HG03378 (cell line): ENCODE measurements around the gene PCSK6.
"Not testable (repeated sequence)": the region's sequence is repeated elsewhere in the genome, so short reads cannot be mapped to it uniquely, and the experiment has no call there.

Experiments
- ATAC-seq: cut with Tn5 transposase; IDR thresholded peaks from one replicate; pipeline ENCODE4 v1.9.1; 2021; ENCODE audit warnings: mild to moderate bottlenecking, moderate library complexity; ENCODE audit not compliant: unreplicated experiment

PCSK6 gene

GRCh38 chr15:101407439-101407838 lies 82.1 kb downstream of the PCSK6 start:
- peak; percentile 100 for ATAC-seq

DNA sequence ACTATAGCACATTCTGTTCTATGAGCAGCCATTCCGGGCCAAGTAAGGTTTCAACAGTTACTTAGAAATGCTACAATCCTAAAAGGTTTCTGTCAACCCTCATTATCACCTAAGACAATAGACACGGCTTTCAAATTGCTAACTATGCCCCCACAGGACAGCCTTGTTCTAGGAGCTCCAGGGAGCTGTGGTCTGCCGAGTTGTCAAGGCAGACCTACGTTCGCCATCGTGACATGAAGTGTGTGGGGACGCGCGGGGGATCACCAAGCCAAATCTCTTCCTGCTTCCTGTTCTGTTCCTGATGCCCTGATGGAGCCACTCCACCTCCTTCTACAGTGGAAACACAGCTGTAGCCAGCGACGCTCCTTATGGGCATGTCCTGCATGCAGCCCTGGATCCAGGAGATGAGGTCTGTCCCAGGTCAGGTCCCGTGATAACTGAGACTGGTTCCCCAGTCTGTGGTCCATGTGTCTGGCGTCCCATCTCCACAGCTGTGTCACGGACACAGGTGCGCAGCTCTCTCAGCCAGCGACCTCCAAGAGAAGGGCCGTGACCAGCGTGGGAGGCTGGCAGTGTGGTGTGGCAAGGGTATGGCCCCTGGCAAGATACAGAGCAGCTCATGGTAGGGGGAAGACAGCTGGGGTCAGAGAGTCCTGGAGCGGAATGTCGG lies 82.8 kb downstream of the PCSK6 start:
- ATAC-seq: no peak

- ATAC-seq: no peak
Measured at GRCh38 chr15:101406036-101406435, 83.5 kb downstream of the PCSK6 start.

- ATAC-seq: no peak
Measured at GRCh38 chr15:101404245-101404644, 85.3 kb downstream of the PCSK6 start.

GRCh38 chr15:101402883-101403282 lies 86.6 kb downstream of the PCSK6 start:
- not testable (repeated sequence) for ATAC-seq

DNA sequence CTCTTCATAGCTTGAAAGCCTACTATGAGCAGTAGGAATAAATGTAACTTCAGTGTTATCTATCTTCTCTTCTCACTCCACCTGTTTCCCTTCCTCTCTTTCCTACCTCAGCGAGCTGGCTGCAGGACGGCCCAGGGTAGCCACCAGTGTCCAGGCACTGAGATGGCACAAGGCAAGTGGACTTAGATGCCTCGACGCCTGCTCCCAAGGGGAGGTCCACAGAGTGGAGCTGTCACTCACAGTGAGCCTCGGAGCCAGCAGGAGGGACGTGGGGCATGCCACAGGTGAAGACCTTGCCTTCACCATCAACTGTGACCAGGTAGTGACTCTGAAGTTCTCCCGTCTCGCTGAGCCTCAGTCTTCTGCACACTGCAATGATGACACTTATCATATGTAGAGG lies 88.2 kb downstream of the PCSK6 start:
- ATAC-seq: no peak

GRCh38 chr15:101399431-101399830 lies 90.1 kb downstream of the PCSK6 start:
- no peak for ATAC-seq

- no peak for ATAC-seq
Measured at GRCh38 chr15:101398247-101398646, 91.3 kb downstream of the PCSK6 start.

DNA sequence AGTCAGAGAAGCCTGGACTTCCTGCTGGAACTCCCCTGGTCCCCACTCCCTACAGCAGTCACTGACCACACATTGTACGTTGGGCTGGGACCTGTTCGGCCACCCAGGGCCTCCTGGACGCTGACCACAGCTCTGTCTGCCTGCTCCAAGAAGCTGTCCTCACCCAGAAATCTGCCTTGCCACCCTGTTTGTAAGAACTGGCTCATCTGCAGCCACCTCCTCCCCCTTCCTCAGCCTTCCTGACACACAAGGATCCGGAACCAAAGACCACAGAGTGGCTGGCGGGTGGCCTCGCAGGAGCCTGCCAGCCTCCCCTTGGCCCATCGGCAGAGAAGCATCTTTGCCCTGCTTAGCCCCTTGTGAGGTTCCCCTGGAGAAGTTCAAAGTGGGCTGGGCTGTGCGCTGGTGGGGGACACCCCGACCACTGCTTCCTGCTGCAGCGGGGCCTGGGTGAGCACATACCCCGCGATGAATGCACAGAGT lies 91.9 kb downstream of the PCSK6 start:
- ATAC-seq: no peak

GRCh38 chr15:101396484-101397261 lies 92.8 kb downstream of the PCSK6 start:
- ATAC-seq: no peak

GRCh38 chr15:101394654-101395053 lies 94.9 kb downstream of the PCSK6 start:
- ATAC-seq: no peak

DNA sequence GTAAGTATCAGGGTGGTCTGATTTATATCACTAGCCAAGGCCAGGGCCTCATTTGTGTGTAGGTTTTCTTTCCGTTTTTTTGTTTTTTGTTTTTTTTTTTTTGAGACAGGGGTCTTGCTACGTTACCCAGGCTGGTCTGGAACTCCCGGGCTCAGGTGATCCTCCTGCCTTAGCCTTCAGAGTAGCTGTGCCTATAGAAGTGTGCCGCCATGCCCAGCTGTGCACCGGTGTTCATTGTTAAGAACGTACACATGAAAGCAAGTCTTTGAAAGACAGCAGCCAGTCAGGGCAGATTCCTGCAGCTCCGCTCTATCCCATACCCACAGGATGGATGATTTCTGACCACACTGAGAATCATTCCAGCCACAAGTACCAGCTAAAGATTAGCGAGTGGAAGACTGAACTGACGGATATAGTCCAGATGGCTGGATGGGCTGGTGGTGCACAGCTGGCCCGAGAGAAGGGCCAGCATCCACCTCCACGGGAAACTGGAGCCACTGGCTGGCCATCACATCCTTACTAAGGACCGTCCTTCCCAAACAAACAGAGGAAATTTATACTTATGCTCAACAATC lies 95.4 kb downstream of the PCSK6 start:
- ATAC-seq: no peak

DNA sequence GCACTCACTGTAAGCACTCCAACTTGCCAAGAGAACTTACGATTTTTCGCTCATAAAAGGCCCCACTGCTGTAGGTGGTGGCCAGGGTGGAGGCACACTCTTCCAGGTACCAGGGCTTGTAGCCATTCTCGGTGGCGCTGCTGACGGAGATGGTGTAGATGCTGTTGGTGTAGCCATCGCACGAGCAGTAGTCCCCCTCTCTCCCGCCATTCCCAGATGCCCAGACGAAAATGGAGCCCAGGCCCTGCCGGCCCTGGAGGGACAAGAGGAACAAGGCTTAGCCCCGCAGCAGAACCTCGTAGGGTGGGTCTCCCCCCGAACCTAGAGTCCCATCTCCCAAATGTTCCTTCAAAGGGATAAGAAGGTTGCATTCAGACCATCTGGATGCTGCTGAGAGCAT lies 96.3 kb downstream of the PCSK6 start:
- ATAC-seq: no peak

DNA sequence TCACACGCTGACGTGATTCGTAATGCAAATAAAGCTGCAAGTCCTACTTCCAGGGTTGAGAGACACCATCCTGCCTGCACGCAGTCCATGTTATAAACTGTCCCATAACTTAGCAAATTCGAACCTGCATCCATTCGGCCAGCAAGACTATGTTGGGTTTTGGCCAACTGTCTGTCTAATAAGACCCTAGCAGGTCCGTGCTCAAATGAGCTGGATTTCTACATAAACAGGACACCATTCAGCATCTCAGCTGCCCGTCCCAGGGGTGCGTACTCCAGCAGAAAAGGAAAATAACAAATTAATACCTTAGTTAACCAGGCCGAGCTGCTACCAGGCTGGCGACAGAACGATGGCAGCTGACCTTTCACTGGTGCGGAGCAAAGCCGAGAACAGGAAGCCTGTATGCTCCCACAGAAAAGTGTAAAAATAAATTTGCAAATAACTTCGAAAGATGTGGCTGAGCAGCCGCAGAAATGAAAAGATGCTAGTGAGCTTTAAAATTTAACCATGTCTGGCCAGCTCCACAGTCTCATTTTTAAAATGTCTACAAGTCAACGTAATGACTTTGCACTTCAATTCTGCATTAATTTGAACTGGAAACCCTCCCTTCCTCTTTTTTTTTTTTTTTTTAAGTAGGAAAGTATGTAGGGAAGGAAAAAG lies 97.4 kb downstream of the PCSK6 start:
- peak; percentile 82 for ATAC-seq

- no peak for ATAC-seq
Measured at GRCh38 chr15:101391431-101391830, 98.1 kb downstream of the PCSK6 start.

DNA sequence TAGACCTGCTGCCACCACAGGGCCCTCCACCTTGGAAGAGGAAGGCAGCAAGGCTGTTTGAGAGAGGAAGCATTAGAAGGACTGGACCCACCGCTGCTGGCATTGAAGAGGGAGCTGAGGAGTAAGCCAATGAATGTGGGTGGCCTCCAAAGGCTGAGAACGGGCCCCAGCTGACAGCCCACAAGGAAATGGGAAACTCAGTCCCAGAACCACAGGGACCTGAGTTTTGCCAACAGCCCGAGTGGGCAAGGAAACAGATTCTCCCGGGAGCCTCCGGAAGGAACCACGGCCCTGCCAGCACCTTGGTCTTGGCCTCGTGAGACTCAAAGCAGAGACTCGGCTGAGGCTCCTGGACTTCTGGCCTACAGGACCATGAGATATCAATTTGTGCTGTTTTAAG lies 99.0 kb downstream of the PCSK6 start:
- ATAC-seq: no peak

DNA sequence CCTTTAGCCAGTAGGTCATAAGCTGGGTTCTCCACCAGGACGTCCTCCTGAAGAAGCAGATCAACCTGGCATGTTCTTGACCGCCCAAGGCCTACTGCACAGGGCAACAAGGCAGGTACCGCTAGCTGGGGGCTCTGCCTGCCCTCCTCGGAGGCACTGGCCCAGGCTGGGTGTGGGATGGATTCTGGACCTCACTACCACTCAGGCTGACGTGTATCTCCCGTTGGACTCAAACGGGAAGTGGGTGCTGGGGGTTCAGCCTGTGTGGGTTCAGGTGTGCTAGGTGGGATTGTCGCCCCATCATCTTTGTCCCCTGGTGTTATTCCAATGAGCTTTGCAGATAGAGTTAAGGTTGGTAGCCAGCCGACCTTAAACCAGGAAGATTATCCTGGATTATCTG lies 99.4 kb downstream of the PCSK6 start:
- no peak for ATAC-seq

- ATAC-seq: no peak
Measured at GRCh38 chr15:101389362-101389761, 100.1 kb downstream of the PCSK6 start.

- ATAC-seq: no peak
Measured at GRCh38 chr15:101388046-101388445, 101.5 kb downstream of the PCSK6 start.

DNA sequence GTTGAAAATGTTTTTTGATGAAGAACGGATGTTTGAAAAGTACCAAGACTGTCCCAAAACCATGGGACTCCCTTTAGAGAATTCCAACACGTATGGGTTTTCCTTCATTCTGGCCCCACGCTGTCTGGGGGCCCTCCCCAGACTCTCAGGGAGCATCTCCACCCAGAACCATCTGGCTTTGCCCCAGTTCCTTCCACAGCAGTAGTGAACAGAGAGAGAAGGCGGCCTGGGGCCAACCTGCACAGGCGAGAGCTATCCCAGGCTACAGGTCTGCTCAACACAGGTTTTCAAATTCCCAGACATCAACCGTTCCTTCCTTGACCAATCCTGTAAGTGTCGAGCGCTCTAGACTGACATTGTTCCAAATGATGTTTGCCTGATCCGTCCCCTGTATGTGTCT lies 101.9 kb downstream of the PCSK6 start:
- ATAC-seq: no peak

DNA sequence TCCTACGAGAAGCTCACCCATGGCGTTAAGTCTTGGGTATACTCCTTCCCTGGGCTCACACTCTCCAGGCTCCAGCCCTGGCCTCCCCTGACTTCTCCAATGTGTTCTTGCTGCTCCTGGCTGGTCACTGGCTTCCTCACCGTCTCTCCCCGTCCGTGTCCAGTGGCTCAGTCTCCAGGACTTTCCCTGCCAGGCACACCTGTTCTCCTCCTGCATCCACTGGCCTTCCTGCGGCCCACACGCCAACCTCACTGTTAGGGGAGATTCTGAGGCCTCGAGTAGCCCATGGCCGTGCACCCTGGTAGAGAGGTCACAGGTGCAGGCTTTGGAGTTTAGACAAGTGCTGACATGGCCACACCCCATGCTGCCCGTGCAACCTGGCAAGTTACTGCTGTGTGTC lies 102.5 kb downstream of the PCSK6 start:
- ATAC-seq: no peak

DNA sequence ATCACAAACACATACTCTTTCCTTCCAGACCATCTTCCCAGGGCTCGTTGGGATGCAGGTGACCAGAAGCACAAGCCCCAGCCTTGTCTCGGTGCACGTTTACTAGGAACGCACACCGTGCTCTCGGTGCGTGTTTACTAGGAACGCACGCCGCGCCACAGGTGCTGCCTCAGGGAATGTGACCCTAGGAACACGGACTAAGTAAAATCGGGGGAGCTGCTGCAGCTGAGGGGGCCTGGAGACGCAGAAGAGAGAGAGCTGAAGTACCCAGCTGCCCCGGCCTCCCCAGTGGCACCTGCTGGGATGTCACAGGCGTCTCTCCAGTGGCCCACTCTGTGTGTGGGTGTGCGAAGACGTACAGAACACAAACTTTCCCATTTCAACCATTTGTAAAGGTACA lies 103.5 kb downstream of the PCSK6 start:
- ATAC-seq: no peak
